ENCODE data around the gene ATXN1. TPM values are rescaled to one million over a fixed set of nuclear protein-coding genes. Genes with fewer than 3 reads are reported as not detected.

The ATXN1 gene
- total RNA-seq, 1 experiment from 2014 or later, result 5.6 TPM

DNA sequence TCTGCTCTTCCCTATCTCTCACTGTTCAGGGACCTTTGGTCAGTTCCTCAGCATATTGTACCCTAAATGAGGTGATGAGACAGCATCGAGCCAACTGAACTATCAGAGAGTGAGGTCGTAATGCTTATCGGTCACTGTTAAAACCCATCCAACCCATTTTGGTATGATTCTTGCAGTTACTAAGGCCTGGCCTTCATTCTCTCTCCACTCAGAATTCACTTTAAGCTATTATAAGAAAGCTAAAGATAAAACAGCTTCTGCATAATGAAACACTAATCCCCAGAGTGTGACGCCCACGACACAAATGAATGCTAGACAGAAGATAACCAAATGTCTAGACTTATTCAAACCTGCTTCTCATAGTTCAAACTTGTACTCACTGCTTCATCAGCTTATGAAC is 347.1 kb downstream of the ATXN1 start:
- Histone ChIP-seq H2BK5ac (ENCODE audit: insufficient read length, low read length) (no peak overlapping the region), H3K4me2 (ENCODE audit: insufficient read depth, insufficient read length, low read length) (no peak overlapping the region), H3K56ac (ENCODE audit: insufficient read length, low read depth, low read length) (no peak overlapping the region), H2BK20ac (ENCODE audit: low read depth, low read length, poor library complexity, severe bottlenecking) (no peak overlapping the region), H2BK120ac (ENCODE audit: low read depth, low read length, poor library complexity, severe bottlenecking) (no peak overlapping the region), H3K9ac (ENCODE audit: extremely low read depth, insufficient read length, low read length) (no peak overlapping the region), H4K5ac (ENCODE audit: insufficient read length, low read depth, low read length) (no peak overlapping the region), H2AK5ac (ENCODE audit: insufficient read length, low read length) (no peak overlapping the region), H3K14ac (ENCODE audit: insufficient read depth, low read length) (no peak overlapping the region), H3K4me1 (ENCODE audit: insufficient read depth, low read length) (no peaks in the 10 kb centered on the region), H4K91ac (ENCODE audit: insufficient read length, low read depth, low read length) (no peak overlapping the region), H2AFZ (ENCODE audit: low read length) (no peak overlapping the region), H3K79me2 (ENCODE audit: insufficient read depth, low read length) (no peaks in the 10 kb centered on the region), H3T11ph (ENCODE audit: low read length) (no peak overlapping the region), H3K79me1 (ENCODE audit: insufficient read depth, low read depth, low read length, poor library complexity, severe bottlenecking) (no peaks in the 10 kb centered on the region), H3K23me2 (ENCODE audit: insufficient read length, low read depth, low read length, poor library complexity, severe bottlenecking) (no peaks in the 10 kb centered on the region), H3K27ac (ENCODE audit: insufficient read length, low read depth, low read length) (no peak overlapping the region), H3K23ac (ENCODE audit: insufficient read length, low read depth, low read length) (no peak overlapping the region), H3K27me3 (ENCODE audit: insufficient read depth, low read length) (no peaks in the 10 kb centered on the region), H4K8ac (replicated peaks; ENCODE audit: insufficient read length, low read depth, low read length) (no peak overlapping the region), H3K18ac (ENCODE audit: insufficient read length, low read depth, low read length) (no peak overlapping the region), H2BK15ac (ENCODE audit: low read depth, low read length) (no peak overlapping the region), H3K9me3 (ENCODE audit: control insufficient read depth, low read depth, low read length) (no peaks in the 10 kb centered on the region), H2BK12ac (ENCODE audit: insufficient read length, low read depth, low read length) (no peak overlapping the region), H4K20me1 (ENCODE audit: control insufficient read depth, insufficient read depth, insufficient read length) (no peaks in the 10 kb centered on the region), H3K4ac (ENCODE audit: low read depth, low read length) (no peak overlapping the region)
- H3K27me3 Mint-ChIP-seq (ENCODE audit: low read depth), result no peaks in the 10 kb centered on the region
- H3K4me3 Mint-ChIP-seq, result no peak overlapping the region
- TF ChIP-seq, protein P1, sequence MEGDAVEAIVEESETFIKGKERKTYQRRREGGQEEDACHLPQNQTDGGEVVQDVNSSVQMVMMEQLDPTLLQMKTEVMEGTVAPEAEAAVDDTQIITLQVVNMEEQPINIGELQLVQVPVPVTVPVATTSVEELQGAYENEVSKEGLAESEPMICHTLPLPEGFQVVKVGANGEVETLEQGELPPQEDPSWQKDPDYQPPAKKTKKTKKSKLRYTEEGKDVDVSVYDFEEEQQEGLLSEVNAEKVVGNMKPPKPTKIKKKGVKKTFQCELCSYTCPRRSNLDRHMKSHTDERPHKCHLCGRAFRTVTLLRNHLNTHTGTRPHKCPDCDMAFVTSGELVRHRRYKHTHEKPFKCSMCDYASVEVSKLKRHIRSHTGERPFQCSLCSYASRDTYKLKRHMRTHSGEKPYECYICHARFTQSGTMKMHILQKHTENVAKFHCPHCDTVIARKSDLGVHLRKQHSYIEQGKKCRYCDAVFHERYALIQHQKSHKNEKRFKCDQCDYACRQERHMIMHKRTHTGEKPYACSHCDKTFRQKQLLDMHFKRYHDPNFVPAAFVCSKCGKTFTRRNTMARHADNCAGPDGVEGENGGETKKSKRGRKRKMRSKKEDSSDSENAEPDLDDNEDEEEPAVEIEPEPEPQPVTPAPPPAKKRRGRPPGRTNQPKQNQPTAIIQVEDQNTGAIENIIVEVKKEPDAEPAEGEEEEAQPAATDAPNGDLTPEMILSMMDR (conservative IDR thresholded peaks at IDR 0.05), result no peak
- no CpG with 5 or more reads among the region's 5 CpGs for WGBS (ENCODE audit: extremely low coverage, insufficient read length, low lambda C conversion rate)
- H3K27ac Mint-ChIP-seq, result no peak overlapping the region
- DNase-seq, result no peak
- H3K4me1 Mint-ChIP-seq, result peaks cover 3 to 4% of the 10 kb centered on the region in 2 experiments; a peak in 2 of 4 replicates
- H3K9me3 Mint-ChIP-seq, result no peaks in the 10 kb centered on the region
- H3K36me3 Mint-ChIP-seq (ENCODE audit: insufficient read depth in 1 of 3, low read depth in 3 of 3), result no peaks in the 10 kb centered on the region
